KOPT-K1 (cell line): ENCODE results near the gene APOBEC3A.

Experiments
- H3K27ac ChIP-seq: fragments of 200-600 bp; sonication (generic); 2 replicates; pipeline ENCODE4 v1.5.1; 2016; ENCODE audit warnings: antibody characterized with exemption, mild to moderate bottlenecking, low read depth, low read length; ENCODE audit not compliant: poor library complexity, severe bottlenecking
- H3K36me3 ChIP-seq: fragments of 200-600 bp; sonication (generic); 2 replicates; pipeline ENCODE4 v1.5.1; 2017; ENCODE audit warnings: antibody characterized with exemption, mild to moderate bottlenecking, low read length, moderate library complexity; ENCODE audit not compliant: insufficient read depth
- H3K9me3 ChIP-seq: fragments of 200-600 bp; sonication (generic); 2 replicates; pipeline ENCODE4 v1.5.1; 2017; ENCODE audit warnings: antibody characterized with exemption, low read length, mild to moderate bottlenecking; ENCODE audit not compliant: insufficient read depth, poor library complexity, severe bottlenecking

Gene APOBEC3A

GRCh38 chr22:38963872-38964271 is 6.5 kb downstream of the APOBEC3A start:
- no peaks in the 10 kb centered on the region for H3K36me3 ChIP-seq
- no peaks in the 10 kb centered on the region for H3K9me3 ChIP-seq
- no peak overlapping the region for H3K27ac ChIP-seq

- Histone ChIP-seq H3K36me3 (no peaks in the 10 kb centered on the region), H3K27ac (no peak overlapping the region), H3K9me3 (no peaks in the 10 kb centered on the region)
Measured at GRCh38 chr22:38964306-38964705, 6.9 kb downstream of the APOBEC3A start.

GRCh38 chr22:38964989-38965388 is 7.6 kb downstream of the APOBEC3A start:
- Histone ChIP-seq H3K36me3 (no peaks in the 10 kb centered on the region), H3K9me3 (no peaks in the 10 kb centered on the region), H3K27ac (no peak overlapping the region)

GRCh38 chr22:38965614-38966379 is 8.4 kb downstream of the APOBEC3A start:
- Histone ChIP-seq H3K27ac (no peak overlapping the region), H3K36me3 (no peaks in the 10 kb centered on the region), H3K9me3 (no peaks in the 10 kb centered on the region)

- no peaks in the 10 kb centered on the region for H3K9me3 ChIP-seq
- H3K27ac ChIP-seq = no peak overlapping the region
Measured at GRCh38 chr22:38966380-38966702, 8.9 kb downstream of the APOBEC3A start.

GRCh38 chr22:38966942-38967341 is 9.5 kb downstream of the APOBEC3A start:
- no peak overlapping the region for H3K27ac ChIP-seq
- no peaks in the 10 kb centered on the region for H3K9me3 ChIP-seq
- no peaks in the 10 kb centered on the region for H3K36me3 ChIP-seq

More at GRCh38 chr22:38966380-38966702, 8.9 kb downstream of the APOBEC3A start:
- no peaks in the 10 kb centered on the region for H3K36me3 ChIP-seq

GRCh38 chr22:38967451-38968450 is 10.3 kb downstream of the APOBEC3A start:
- Histone ChIP-seq H3K27ac (no peak overlapping the region), H3K9me3 (no peaks in the 10 kb centered on the region), H3K36me3 (no peaks in the 10 kb centered on the region)

- no peak overlapping the region for H3K27ac ChIP-seq
- H3K36me3 ChIP-seq = no peaks in the 10 kb centered on the region
Measured at GRCh38 chr22:38968801-38969200, 11.4 kb downstream of the APOBEC3A start.

GRCh38 chr22:38970551-38970950 is 13.1 kb downstream of the APOBEC3A start:
- no peaks in the 10 kb centered on the region for H3K36me3 ChIP-seq
- no peak overlapping the region for H3K27ac ChIP-seq
- no peaks in the 10 kb centered on the region for H3K9me3 ChIP-seq

More at GRCh38 chr22:38968801-38969200, 11.4 kb downstream of the APOBEC3A start:
- no peaks in the 10 kb centered on the region for H3K9me3 ChIP-seq

- H3K36me3 ChIP-seq = no peaks in the 10 kb centered on the region
- H3K27ac ChIP-seq = no peak overlapping the region
- H3K9me3 ChIP-seq = no peaks in the 10 kb centered on the region
Measured at GRCh38 chr22:38971202-38971601, 13.8 kb downstream of the APOBEC3A start.

GRCh38 chr22:38971791-38972190 is 14.4 kb downstream of the APOBEC3A start:
- no peak overlapping the region for H3K27ac ChIP-seq

GRCh38 chr22:38972558-38972957 is 15.1 kb downstream of the APOBEC3A start:
- Histone ChIP-seq H3K36me3 (no peaks in the 10 kb centered on the region), H3K9me3 (no peaks in the 10 kb centered on the region), H3K27ac (no peak overlapping the region)

More at GRCh38 chr22:38971791-38972190, 14.4 kb downstream of the APOBEC3A start:
- Histone ChIP-seq H3K36me3 (no peaks in the 10 kb centered on the region), H3K9me3 (no peaks in the 10 kb centered on the region)

GRCh38 chr22:38973289-38974169 is 16.1 kb downstream of the APOBEC3A start:
- Histone ChIP-seq H3K9me3 (no peaks in the 10 kb centered on the region), H3K27ac (no peak overlapping the region), H3K36me3 (no peaks in the 10 kb centered on the region)

- Histone ChIP-seq H3K36me3 (no peaks in the 10 kb centered on the region), H3K27ac (no peak overlapping the region), H3K9me3 (no peaks in the 10 kb centered on the region)
Measured at GRCh38 chr22:38974170-38974825, 16.9 kb downstream of the APOBEC3A start.
